ENCODE data around the gene RAB6A. TPM values are rescaled to one million over a fixed set of nuclear protein-coding genes. Genes with fewer than 3 reads are reported as not detected.

RAB6A gene
- 125 and 179 TPM in 2 replicates for total RNA-seq

DNA sequence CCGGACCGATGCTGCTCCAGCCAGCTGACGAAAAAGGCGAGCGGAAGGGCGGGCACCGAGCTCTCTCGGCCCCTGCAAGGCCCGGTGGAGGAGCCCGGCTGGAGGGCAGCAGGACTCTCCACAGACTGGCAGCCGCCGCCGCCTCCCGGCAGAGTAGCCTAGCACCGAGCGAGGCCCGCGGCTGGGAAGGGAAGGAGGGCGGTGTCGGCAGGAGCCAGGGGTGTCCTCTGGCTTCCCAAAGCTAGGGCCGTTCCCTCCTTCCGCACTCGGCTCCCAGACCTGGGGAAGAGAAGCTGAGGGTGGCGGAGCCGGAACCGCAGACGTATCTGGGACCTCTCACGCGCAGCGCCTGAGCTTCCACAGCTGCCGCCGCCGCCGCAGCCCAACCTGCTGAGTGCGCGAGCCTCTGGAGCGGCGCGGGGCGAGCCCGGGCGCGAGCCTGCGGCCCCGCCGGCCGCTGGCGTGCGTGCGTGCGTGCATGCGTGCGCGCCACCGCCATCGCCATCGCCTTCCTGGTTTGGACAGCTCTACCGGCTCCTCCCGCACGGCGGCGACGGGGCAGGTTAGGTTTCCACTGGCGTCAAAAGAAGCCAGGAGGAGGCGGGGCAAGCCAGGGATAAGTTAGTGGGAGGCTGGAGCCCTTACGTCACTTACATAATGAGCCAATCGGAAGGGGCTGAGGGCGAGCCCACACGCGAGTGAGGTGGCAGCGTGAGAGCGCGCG, at the start of gene RAB6A:
RAB6A (minus strand) TSS at position 396 of the 724 bp plus-strand sequence. CDS start 439 bp downstream, outside the sequence.

DNA sequence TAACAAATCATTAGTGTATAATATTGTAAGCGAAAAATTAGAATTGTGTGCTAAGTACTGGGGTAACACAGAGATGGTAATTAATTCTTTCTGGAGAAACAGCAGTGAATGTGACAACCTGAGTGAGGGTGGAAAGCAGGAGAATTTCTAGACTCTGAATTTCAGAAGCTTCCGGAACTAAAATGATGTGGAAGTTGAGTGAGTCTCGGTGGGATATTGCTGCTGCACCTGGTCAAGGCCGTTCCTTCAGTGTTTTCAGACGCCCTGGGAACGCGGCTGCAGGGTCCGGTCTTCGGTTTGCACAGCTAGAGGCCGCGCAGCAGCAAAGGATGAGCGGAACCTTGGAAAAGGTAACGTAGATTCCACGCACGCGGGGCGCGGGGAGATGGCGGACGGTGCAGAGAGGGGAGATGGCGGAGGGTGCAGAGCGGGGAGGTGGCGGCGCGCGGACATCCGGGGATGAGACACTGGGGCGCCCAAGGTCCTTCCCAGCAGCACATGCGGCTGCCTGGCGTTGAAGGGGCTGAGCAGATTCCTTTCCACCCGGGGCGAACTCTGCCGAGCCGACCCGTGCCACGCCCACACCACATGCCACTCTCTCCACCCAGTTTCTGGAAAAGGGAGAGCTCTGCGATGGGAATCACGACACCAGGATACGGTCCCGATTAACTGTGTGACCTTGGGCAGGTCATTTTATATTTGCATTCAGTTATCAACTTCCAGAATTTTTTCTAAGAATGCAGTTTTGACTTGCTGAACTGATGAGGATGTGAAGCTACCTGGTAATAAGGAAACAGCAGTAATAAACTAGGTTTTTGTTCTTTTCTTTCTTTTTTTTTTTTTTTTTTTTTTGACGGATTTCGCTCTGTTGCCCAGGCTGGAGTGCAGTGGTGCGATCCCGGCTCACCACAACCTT, 27.0 kb upstream of the RAB6A start, which contains the start of gene MRPL48:
MRPL48 (plus strand) TSS at position 232 of the 916 bp plus-strand sequence; CDS start at position 330, 98 bp downstream.

DNA sequence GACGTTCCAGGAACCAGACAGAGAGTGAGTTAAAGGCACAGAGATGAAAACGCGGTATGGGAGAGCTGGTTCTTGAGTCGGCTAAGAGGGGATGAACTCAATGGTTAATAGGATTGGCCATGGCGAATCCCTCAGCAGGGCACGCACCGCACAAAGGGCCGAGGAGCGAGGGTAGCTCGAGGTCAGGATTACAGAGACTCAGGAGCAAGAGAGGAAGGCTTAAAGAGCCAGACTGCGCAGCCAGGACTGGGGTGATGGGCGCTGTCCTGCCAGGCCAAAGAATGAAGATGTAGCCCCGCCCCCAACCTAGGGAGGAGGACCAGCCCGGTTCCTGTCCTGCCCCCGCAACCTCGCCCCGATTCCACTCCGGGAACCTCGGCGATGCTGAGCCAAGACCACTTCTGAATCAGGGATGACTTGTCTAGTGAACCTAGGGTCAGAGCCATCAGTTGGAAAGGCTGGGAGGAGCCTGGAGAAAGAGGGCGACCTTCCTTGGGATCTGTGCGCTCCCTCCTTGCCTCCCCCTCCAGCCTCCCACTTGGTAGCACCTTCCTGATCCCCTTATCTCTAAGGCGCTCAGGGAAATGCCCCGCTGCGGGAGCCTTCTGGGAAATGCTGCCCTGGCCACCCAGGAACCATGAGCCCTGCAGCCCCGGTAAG, 114.8 kb downstream of the RAB6A start, which contains the start of gene PLEKHB1:
PLEKHB1 (plus strand) TSS at position 610 of the 660 bp plus-strand sequence; CDS start at position 638, 28 bp downstream.

Other genes starting within 250 kb of the RAB6A start
- 14.9 and 20.9 TPM in 2 replicates for gene FAM168A, start 163.0 kb downstream of the RAB6A start, total RNA-seq
- gene PLEKHB1, start 114.5 kb downstream of the RAB6A start, total RNA-seq = 0.98 TPM in 1 of 2 replicates, not detected in the other
- 23.8 and 24.0 TPM in 2 replicates for gene MRPL48, start 26.8 kb upstream of the RAB6A start, total RNA-seq
- gene COA4, start 115.8 kb upstream of the RAB6A start, total RNA-seq = 72.1 and 73.5 TPM in 2 replicates
- 5.9 and 7.9 TPM in 2 replicates for gene PAAF1, start 115.9 kb upstream of the RAB6A start, total RNA-seq
- gene DNAJB13, start 190.0 kb upstream of the RAB6A start, total RNA-seq = not detected in 2 replicates
- gene UCP2, start 221.8 kb upstream of the RAB6A start, total RNA-seq = under 0.01 and 4.2 TPM in 2 replicates
- gene UCP3, start 248.0 kb upstream of the RAB6A start, total RNA-seq = 0.33 and 0.67 TPM in 2 replicates

All from vein endothelial cell (primary cell).